ENCODE results near the gene GPR18. TPM values are rescaled to one million over a fixed set of nuclear protein-coding genes. Genes with fewer than 3 reads are reported as not detected.

GPR18 gene
- total RNA-seq, 1 experiment from 2014 or later, result not detected

- intact Hi-C loops (cut with micrococcal nuclease; ENCODE audit: unreplicated experiment), result no loop called here
- Mint-ChIP-seq H3K9me3 (ENCODE audit: unreplicated experiment) (no peaks in the 10 kb centered on the region), H3K27ac (ENCODE audit: unreplicated experiment) (no peak overlapping the region), H3K4me1 (ENCODE audit: low read depth, unreplicated experiment) (peaks cover 17% of the 10 kb centered on the region), H3K36me3 (ENCODE audit: insufficient read depth, unreplicated experiment) (peaks cover 27% of the 10 kb centered on the region), H3K4me3 (ENCODE audit: unreplicated experiment) (no peak overlapping the region), H3K27me3 (ENCODE audit: insufficient read depth, unreplicated experiment) (no peaks in the 10 kb centered on the region)
- ChIA-PET CTCF (no interaction called here), POLR2A (no interaction called here)
- H3K36me3 ChIP-seq (ENCODE audit: control insufficient read depth, insufficient read depth, low read length), result peaks cover 2% of the 10 kb centered on the region
- H3K27me3 ChIP-seq (replicated peaks; ENCODE audit: control insufficient read depth, insufficient read depth, low read length), result no peaks in the 10 kb centered on the region
- DNase-seq, result no peak
- H3K9me3 ChIP-seq, result no peaks in the 10 kb centered on the region
- TF ChIP-seq CTCF (IDR thresholded peaks at IDR 0.05; ENCODE audit: insufficient read depth in 1 of 2, low read depth in 1 of 2, low read length in 1 of 2, severe bottlenecking in 1 of 2, unreplicated experiment in 1 of 2), result no peak
- no peak overlapping the region for H3K4me3 ChIP-seq (ENCODE audit: low read depth, low read length)
- no peaks in the 10 kb centered on the region for H3K4me1 ChIP-seq
- no TSS peak for BruUV-seq (replicated peaks)
These were observed 50.0 kb downstream of the GPR18 start for GRCh38 chr13:99208185-99208584.

DNA sequence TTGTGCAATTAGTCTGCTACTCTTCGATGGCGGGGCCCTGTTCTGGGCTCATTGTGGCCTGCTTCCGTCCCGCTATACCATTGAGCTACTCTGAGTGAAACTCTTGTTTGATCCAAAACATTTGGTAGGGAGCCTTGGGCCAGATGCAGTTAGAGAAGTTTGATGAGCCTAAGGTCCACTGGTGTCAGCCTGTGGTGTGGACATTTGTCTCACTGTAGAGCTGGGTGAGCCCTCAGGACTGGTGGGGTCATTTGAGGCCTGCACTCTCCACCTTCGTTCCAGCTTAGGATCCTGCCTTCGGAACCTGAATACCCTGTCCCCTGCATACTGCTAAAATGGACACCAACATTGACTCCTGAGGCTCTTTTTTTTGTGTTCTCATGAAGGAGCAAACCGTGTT, 50.7 kb downstream of the GPR18 start:
- peaks cover 2% of the 10 kb centered on the region; the same call in 1 of the 2 replicates for H3K36me3 ChIP-seq (ENCODE audit: control insufficient read depth, insufficient read depth, low read length)
- ChIA-PET CTCF (interaction anchor here (1.0 kb wide), 1 partner anchor 62 kb away, joined by 4 read pairs; no protein-coding TSS in a partner anchor), POLR2A (no interaction called here)
- Mint-ChIP-seq H3K27ac (ENCODE audit: unreplicated experiment) (no peak overlapping the region), H3K4me1 (ENCODE audit: low read depth, unreplicated experiment) (peaks cover 17% of the 10 kb centered on the region), H3K36me3 (ENCODE audit: insufficient read depth, unreplicated experiment) (peaks cover 27% of the 10 kb centered on the region), H3K9me3 (ENCODE audit: unreplicated experiment) (no peaks in the 10 kb centered on the region), H3K4me3 (ENCODE audit: unreplicated experiment) (no peak overlapping the region), H3K27me3 (ENCODE audit: insufficient read depth, unreplicated experiment) (no peaks in the 10 kb centered on the region)
- TF ChIP-seq CTCF (IDR thresholded peaks at IDR 0.05; ENCODE audit: insufficient read depth in 1 of 2, low read depth in 1 of 2, low read length in 1 of 2, severe bottlenecking in 1 of 2, unreplicated experiment in 1 of 2), result no peak
- no peaks in the 10 kb centered on the region for H3K4me1 ChIP-seq
- no TSS peak for BruUV-seq (replicated peaks)
- no peaks in the 10 kb centered on the region for H3K27me3 ChIP-seq (replicated peaks; ENCODE audit: control insufficient read depth, insufficient read depth, low read length)
- no peaks in the 10 kb centered on the region for H3K9me3 ChIP-seq
- intact Hi-C loops (cut with micrococcal nuclease; ENCODE audit: unreplicated experiment), result no loop called here
- no peak overlapping the region for H3K4me3 ChIP-seq (ENCODE audit: low read depth, low read length)
- no peak for DNase-seq

GRCh38 chr13:99206873-99207272, 51.3 kb downstream of the GPR18 start:
- Mint-ChIP-seq H3K4me3 (ENCODE audit: unreplicated experiment) (no peak overlapping the region), H3K27me3 (ENCODE audit: insufficient read depth, unreplicated experiment) (no peaks in the 10 kb centered on the region), H3K27ac (ENCODE audit: unreplicated experiment) (no peak overlapping the region), H3K9me3 (ENCODE audit: unreplicated experiment) (no peaks in the 10 kb centered on the region), H3K36me3 (ENCODE audit: insufficient read depth, unreplicated experiment) (peaks cover 28% of the 10 kb centered on the region), H3K4me1 (ENCODE audit: low read depth, unreplicated experiment) (peaks cover 17% of the 10 kb centered on the region)
- H3K9me3 ChIP-seq, result no peaks in the 10 kb centered on the region
- POLR2A ChIA-PET, result no interaction called here
- H3K4me3 ChIP-seq (ENCODE audit: low read depth, low read length), result no peak overlapping the region
- H3K36me3 ChIP-seq (ENCODE audit: control insufficient read depth, insufficient read depth, low read length), result peaks cover 2% of the 10 kb centered on the region; the same call in 1 of the 2 replicates
- no peak for DNase-seq
- peaks cover 4% of the 10 kb centered on the region for H3K4me1 ChIP-seq
- TF ChIP-seq CTCF (IDR thresholded peaks at IDR 0.05; ENCODE audit: insufficient read depth in 1 of 2, low read depth in 1 of 2, low read length in 1 of 2, severe bottlenecking in 1 of 2, unreplicated experiment in 1 of 2), result no peak
- no TSS peak for BruUV-seq (replicated peaks)
- no peaks in the 10 kb centered on the region for H3K27me3 ChIP-seq (replicated peaks; ENCODE audit: control insufficient read depth, insufficient read depth, low read length)
- CTCF ChIA-PET, result interaction anchor here (1.0 kb wide), 1 partner anchor 63 kb away, joined by 4 read pairs; no protein-coding TSS in a partner anchor
- intact Hi-C loops (cut with micrococcal nuclease; ENCODE audit: unreplicated experiment), result no loop called here
